ENCODE data around the gene C17orf107.

- TF ChIP-seq CTCF (IDR thresholded peaks at IDR 0.05) (no peak), POLR2A (IDR thresholded peaks at IDR 0.05) (no peak)
Measured at GRCh38 chr17:4947411-4948165, 48.3 kb downstream of the C17orf107 start.

Measured in esophagus squamous epithelium (tissue), 4 donors.